Lower leg skin (tissue), 3 donors: Measurements from ENCODE around the gene GTSE1.

ENCODE experiments used
- POLR2A ChIP-seq, 2 donors: fragments of 450-650 bp; IDR thresholded peaks; one replicate each; pipeline ENCODE4 v1.6.1; 2016 to 2017; ENCODE audit warnings: antibody characterized with exemption in 2 of 2, mild to moderate bottlenecking in 1 of 2, moderate library complexity in 1 of 2
- TF ChIP-seq, protein P1 (sequence below), 3 donors: fragments of 450-650 bp; IDR thresholded peaks; one replicate each; pipeline ENCODE4 v1.5.1; 2016; ENCODE audit warnings: antibody characterized with exemption in 3 of 3, mild to moderate bottlenecking in 3 of 3, moderate library complexity in 2 of 3

GRCh38 chr22:46360097-46360496, 63.4 kb downstream of the GTSE1 start:
- TF ChIP-seq POLR2A (IDR thresholded peaks at IDR 0.05) = no peak
- TF ChIP-seq, protein P1, sequence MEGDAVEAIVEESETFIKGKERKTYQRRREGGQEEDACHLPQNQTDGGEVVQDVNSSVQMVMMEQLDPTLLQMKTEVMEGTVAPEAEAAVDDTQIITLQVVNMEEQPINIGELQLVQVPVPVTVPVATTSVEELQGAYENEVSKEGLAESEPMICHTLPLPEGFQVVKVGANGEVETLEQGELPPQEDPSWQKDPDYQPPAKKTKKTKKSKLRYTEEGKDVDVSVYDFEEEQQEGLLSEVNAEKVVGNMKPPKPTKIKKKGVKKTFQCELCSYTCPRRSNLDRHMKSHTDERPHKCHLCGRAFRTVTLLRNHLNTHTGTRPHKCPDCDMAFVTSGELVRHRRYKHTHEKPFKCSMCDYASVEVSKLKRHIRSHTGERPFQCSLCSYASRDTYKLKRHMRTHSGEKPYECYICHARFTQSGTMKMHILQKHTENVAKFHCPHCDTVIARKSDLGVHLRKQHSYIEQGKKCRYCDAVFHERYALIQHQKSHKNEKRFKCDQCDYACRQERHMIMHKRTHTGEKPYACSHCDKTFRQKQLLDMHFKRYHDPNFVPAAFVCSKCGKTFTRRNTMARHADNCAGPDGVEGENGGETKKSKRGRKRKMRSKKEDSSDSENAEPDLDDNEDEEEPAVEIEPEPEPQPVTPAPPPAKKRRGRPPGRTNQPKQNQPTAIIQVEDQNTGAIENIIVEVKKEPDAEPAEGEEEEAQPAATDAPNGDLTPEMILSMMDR (IDR thresholded peaks at IDR 0.05) = no peak
